ELF-1 (cell line): ENCODE data around the gene UBASH3B.

Experiments used
- DNase-seq: peaks from one replicate; pipeline ENCODE4 v3.0.0-alpha.2; 2016; ENCODE audit warnings: low read depth, low spot score

Gene UBASH3B

GRCh38 chr11:122647736-122648275 lies 7.7 kb upstream of the UBASH3B start:
- no peak for DNase-seq

GRCh38 chr11:122649116-122649515 lies 6.4 kb upstream of the UBASH3B start:
- no peak for DNase-seq

- no peak for DNase-seq
Measured at GRCh38 chr11:122650619-122651018, 4.9 kb upstream of the UBASH3B start.

- no peak for DNase-seq
Measured at GRCh38 chr11:122652495-122652894, 3.0 kb upstream of the UBASH3B start.

- DNase-seq = no peak
Measured at GRCh38 chr11:122653916-122654585, 1.5 kb upstream of the UBASH3B start.

- no peak for DNase-seq
Measured at GRCh38 chr11:122656073-122656630, 630 bp downstream of the UBASH3B start.

- DNase-seq = peak; percentile 50
Measured at GRCh38 chr11:122656631-122657101, 1.1 kb downstream of the UBASH3B start.

- peak; percentile 79 for DNase-seq
Measured at GRCh38 chr11:122659676-122660554, 4.4 kb downstream of the UBASH3B start.

- peak; percentile 48 for DNase-seq
Measured at GRCh38 chr11:122661182-122661945, 5.8 kb downstream of the UBASH3B start.

- no peak for DNase-seq
Measured at GRCh38 chr11:122663056-122663740, 7.7 kb downstream of the UBASH3B start.

- DNase-seq = no peak
Measured at GRCh38 chr11:122663764-122664163, 8.2 kb downstream of the UBASH3B start.

GRCh38 chr11:122664188-122664587 lies 8.7 kb downstream of the UBASH3B start:
- DNase-seq = no peak

- no peak for DNase-seq
Measured at GRCh38 chr11:122665861-122666260, 10.3 kb downstream of the UBASH3B start.

GRCh38 chr11:122666743-122667142 lies 11.2 kb downstream of the UBASH3B start:
- DNase-seq = no peak

GRCh38 chr11:122668562-122669090 lies 13.1 kb downstream of the UBASH3B start:
- no peak for DNase-seq

GRCh38 chr11:122670131-122670530 lies 14.6 kb downstream of the UBASH3B start:
- DNase-seq = no peak

- no peak for DNase-seq
Measured at GRCh38 chr11:122671400-122671891, 15.9 kb downstream of the UBASH3B start.

- DNase-seq = no peak
Measured at GRCh38 chr11:122672892-122673291, 17.4 kb downstream of the UBASH3B start.

GRCh38 chr11:122673701-122674100 lies 18.2 kb downstream of the UBASH3B start:
- no peak for DNase-seq

GRCh38 chr11:122676638-122677037 lies 21.1 kb downstream of the UBASH3B start:
- peak; percentile 82 for DNase-seq
